Urinary bladder (tissue), 4 donors: ENCODE measurements around the gene WNT16. TPM values are rescaled to one million over a fixed set of nuclear protein-coding genes. Genes with fewer than 3 reads are reported as not detected.
"Not testable (repeated sequence)": the region's sequence is repeated elsewhere in the genome, so short reads cannot be mapped to it uniquely, and the experiment has no call there.

Experiments
- DNase-seq: peaks from one replicate; pipeline ENCODE4 v3.0.0-alpha.2; 2015; ENCODE audit errors: extremely low spot score
- H3K27ac ChIP-seq: one replicate; pipeline ENCODE4 v1.5.1; 2013; ENCODE audit warnings: low read depth, mild to moderate bottlenecking, moderate library complexity
- H3K36me3 ChIP-seq: one replicate; pipeline ENCODE4 v1.6.1; 2013; ENCODE audit warnings: mild to moderate bottlenecking, moderate library complexity; ENCODE audit not compliant: insufficient read depth
- H3K4me1 ChIP-seq: one replicate; pipeline ENCODE4 v1.6.1; 2013; ENCODE audit warnings: mild to moderate bottlenecking, moderate library complexity; ENCODE audit not compliant: insufficient read depth
- H3K4me3 ChIP-seq: one replicate; pipeline ENCODE4 v1.5.1; 2013; ENCODE audit warnings: low read depth, low read length
- WGBS: extraction: QIAGEN DNeasy Blood & Tissue Kit; methylation state at CpG from one replicate; pipeline ENCODE4 v1.1.7; 2013; 5-methylcytosine and 5-hydroxymethylcytosine counted together
- polyA plus RNA-seq: library from polyadenylated mRNA; stranded (reverse); fragments of 200-250 nt; gene quantifications from one replicate; pipeline ENCODE4 v1.2.3, GENCODE V29; 2013
- total RNA-seq: library from RNA; depleted of rRNA; stranded (reverse); fragments of >200 nt; gene quantifications from one replicate; pipeline ENCODE4 v1.2.3, GENCODE V29; 2014
- donor health status: healthy with polysubstance abuse.
- donor health status: healthy.

WNT16 gene, protein sequence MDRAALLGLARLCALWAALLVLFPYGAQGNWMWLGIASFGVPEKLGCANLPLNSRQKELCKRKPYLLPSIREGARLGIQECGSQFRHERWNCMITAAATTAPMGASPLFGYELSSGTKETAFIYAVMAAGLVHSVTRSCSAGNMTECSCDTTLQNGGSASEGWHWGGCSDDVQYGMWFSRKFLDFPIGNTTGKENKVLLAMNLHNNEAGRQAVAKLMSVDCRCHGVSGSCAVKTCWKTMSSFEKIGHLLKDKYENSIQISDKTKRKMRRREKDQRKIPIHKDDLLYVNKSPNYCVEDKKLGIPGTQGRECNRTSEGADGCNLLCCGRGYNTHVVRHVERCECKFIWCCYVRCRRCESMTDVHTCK
- 0.16 TPM for total RNA-seq
- not detected for polyA plus RNA-seq

- Histone ChIP-seq H3K27ac (no peak within 1 kb of the TSS), H3K36me3 (no peaks in the 10 kb centered on the region), H3K4me1 (peaks cover 1% of the 10 kb centered on the region), H3K4me3 (no peak within 1 kb of the TSS)
- no peak for DNase-seq
- 17% methylated on average over 27 of the region's 27 CpGs for WGBS
Measured at GRCh38 chr7:121328508-121329190, at the start of gene WNT16. WNT16 (plus strand) TSS chr7:121329000; CDS start chr7:121329293, 293 bp downstream.

- Histone ChIP-seq H3K4me1 (no peaks in the 10 kb centered on the region), H3K36me3 (peaks cover 2% of the 10 kb centered on the region), H3K4me3 (no peak overlapping the region), H3K27ac (no peak overlapping the region)
- no peak for DNase-seq
- 90% methylated on average over 2 of the region's 2 CpGs for WGBS
Measured at GRCh38 chr7:121279060-121279620, 49.7 kb upstream of the WNT16 start.

DNA sequence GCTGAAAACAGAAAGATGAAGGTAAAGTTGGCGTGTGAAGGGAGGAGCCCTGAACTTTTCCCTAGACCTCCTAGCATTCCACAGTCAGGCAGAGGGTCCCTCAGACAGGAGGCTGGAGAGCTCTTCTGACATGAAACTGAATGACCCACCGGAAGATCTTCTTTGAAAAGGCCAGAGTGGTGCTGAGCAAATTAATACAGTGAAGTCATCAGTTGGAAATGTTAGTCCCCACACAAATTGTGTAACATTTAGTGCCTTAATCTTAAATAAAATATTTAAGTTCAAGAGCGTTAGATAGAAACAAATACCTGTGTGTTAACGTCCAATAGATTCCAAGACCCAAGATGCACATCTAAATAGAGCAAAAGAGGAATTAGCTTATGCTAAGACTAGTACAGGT is 49.0 kb upstream of the WNT16 start:
- 88% methylated on average over 4 of the region's 4 CpGs for WGBS
- DNase-seq, result no peak
- Histone ChIP-seq H3K27ac (no peak overlapping the region), H3K36me3 (peaks cover 2% of the 10 kb centered on the region), H3K4me1 (no peaks in the 10 kb centered on the region), H3K4me3 (no peak overlapping the region)

- Histone ChIP-seq H3K4me1 (no peaks in the 10 kb centered on the region), H3K36me3 (peaks cover 2% of the 10 kb centered on the region), H3K27ac (no peak overlapping the region), H3K4me3 (no peak overlapping the region)
- WGBS, result 82% methylated on average over 1 of the region's 1 CpG
- DNase-seq, result no peak
Measured at GRCh38 chr7:121280656-121281055, 48.1 kb upstream of the WNT16 start.

GRCh38 chr7:121282129-121282528 is 46.7 kb upstream of the WNT16 start:
- Histone ChIP-seq H3K4me3 (no peak overlapping the region), H3K27ac (no peak overlapping the region), H3K4me1 (no peaks in the 10 kb centered on the region), H3K36me3 (peaks cover 2% of the 10 kb centered on the region)
- 77% methylated on average over 3 of the region's 3 CpGs for WGBS
- DNase-seq, result no peak

GRCh38 chr7:121285066-121285667 is 43.6 kb upstream of the WNT16 start:
- no peak for DNase-seq
- H3K4me3 ChIP-seq, result no peak overlapping the region
- no peaks in the 10 kb centered on the region for H3K36me3 ChIP-seq
- H3K27ac ChIP-seq, result no peak overlapping the region
- H3K4me1 ChIP-seq, result no peaks in the 10 kb centered on the region
- 98% methylated on average over 1 of the region's 1 CpG for WGBS

- Histone ChIP-seq H3K36me3 (no peaks in the 10 kb centered on the region), H3K4me1 (no peaks in the 10 kb centered on the region), H3K27ac (no peak overlapping the region), H3K4me3 (no peak overlapping the region)
- 95% methylated on average over 2 of the region's 2 CpGs for WGBS
- no peak for DNase-seq
Measured at GRCh38 chr7:121286186-121286585, 42.6 kb upstream of the WNT16 start.

- Histone ChIP-seq H3K27ac (no peak overlapping the region), H3K4me1 (no peaks in the 10 kb centered on the region), H3K4me3 (no peak overlapping the region), H3K36me3 (no peaks in the 10 kb centered on the region)
- no peak for DNase-seq
- 89% methylated on average over 6 of the region's 6 CpGs for WGBS
Measured at GRCh38 chr7:121286742-121287734, 41.8 kb upstream of the WNT16 start.

GRCh38 chr7:121288894-121289293 is 39.9 kb upstream of the WNT16 start:
- H3K27ac ChIP-seq, result no peak overlapping the region

DNA sequence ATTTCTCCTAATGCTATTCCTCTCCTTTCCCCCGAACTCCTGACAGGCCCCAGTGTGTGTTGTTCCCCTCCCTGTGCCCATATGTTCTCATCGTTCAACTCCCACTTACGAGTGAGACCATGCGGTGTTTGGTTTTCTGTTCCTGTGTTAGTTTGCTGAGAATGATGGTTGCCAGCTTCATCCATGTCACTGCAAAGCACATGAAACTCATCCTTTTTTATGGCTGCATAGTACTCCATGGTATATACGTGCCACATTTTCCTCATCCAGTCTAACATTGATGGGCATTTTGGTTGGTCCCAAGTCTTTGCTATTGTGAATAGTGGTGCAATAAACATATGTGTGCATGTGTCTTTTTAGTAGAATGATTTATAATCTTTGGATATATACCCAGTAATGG is 38.9 kb upstream of the WNT16 start:
- 97% methylated on average over 5 of the region's 5 CpGs for WGBS
- DNase-seq, H3K4me3 ChIP-seq, H3K27ac ChIP-seq, H3K36me3 ChIP-seq, H3K4me1 ChIP-seq: not testable (repeated sequence)

More at GRCh38 chr7:121288894-121289293, 39.9 kb upstream of the WNT16 start:
- H3K4me1 ChIP-seq, result no peaks in the 10 kb centered on the region
- DNase-seq, result no peak
- no peaks in the 10 kb centered on the region for H3K36me3 ChIP-seq
- no peak overlapping the region for H3K4me3 ChIP-seq

- 84% methylated on average over 2 of the region's 2 CpGs for WGBS
- H3K4me3 ChIP-seq, result no peak overlapping the region
- H3K27ac ChIP-seq, result no peak overlapping the region
- H3K4me1 ChIP-seq, result no peaks in the 10 kb centered on the region
- no peak for DNase-seq
- no peaks in the 10 kb centered on the region for H3K36me3 ChIP-seq
Measured at GRCh38 chr7:121294448-121294992, 34.3 kb upstream of the WNT16 start.

DNA sequence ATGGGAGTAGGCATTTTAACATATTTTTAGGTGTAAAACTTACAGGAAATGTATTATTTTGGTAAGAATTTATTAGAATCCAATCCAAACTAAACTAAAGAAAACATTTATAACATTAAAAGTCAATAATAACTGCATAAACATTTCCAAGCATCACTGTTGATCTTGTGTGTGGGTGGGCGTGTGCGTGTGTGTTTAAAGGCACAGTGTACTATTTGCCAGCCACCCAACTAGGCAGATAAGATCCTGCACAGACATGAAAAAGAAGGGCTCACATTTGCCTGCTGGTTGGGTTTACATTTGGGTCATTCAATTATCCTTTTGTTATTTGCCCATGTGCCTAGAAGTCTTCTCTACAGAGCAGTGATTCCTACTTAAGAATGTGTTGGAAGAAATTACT is 31.0 kb upstream of the WNT16 start:
- no peak overlapping the region for H3K4me3 ChIP-seq
- no peaks in the 10 kb centered on the region for H3K36me3 ChIP-seq
- WGBS, result 72% methylated on average over 2 of the region's 2 CpGs

DNA sequence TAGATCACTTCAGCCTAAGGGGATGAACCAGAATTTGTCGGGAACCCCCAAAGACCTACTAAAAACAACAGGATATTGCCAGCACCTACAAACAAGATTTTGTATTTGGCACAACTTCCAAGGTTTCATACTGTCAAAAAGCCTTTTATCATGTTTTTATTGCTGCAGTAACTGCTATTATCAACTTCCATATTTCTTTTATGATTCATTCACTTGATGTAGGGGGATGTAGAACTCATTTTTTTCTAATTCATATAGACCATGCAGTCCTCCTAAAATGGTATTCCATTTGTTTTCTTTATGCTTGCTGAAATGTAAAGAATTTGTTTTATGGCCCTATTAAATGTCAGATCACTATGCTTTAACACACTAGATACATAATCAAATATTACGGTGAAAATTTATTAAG is 30.0 kb upstream of the WNT16 start:
- no peaks in the 10 kb centered on the region for H3K4me1 ChIP-seq
- no peak for DNase-seq
- no peak overlapping the region for H3K27ac ChIP-seq
- 46% methylated on average over 2 of the region's 2 CpGs for WGBS
- no peak overlapping the region for H3K4me3 ChIP-seq
- H3K36me3 ChIP-seq, result no peaks in the 10 kb centered on the region

More for the DNA sequence above, 31.0 kb upstream of the WNT16 start:
- Histone ChIP-seq H3K4me1 (no peaks in the 10 kb centered on the region), H3K27ac (no peak overlapping the region)
- no peak for DNase-seq
